Frontal cortex (tissue), 1 donor: ENCODE data around the gene NUCKS1. TPM values are rescaled to one million over a fixed set of nuclear protein-coding genes. Genes with fewer than 3 reads are reported as not detected.

Experiments used
- small RNA-seq: library from RNA; depleted of rRNA; stranded (forward); fragments of <200 nt; gene quantifications from one replicate; pipeline ENCODE3, GENCODE V24; 2014
- total RNA-seq: library from RNA; depleted of rRNA; stranded (reverse); fragments of >200 nt; gene quantifications from one replicate; pipeline ENCODE4 v1.2.3, GENCODE V29; 2014

NUCKS1 gene
- total RNA-seq, 1 donor from 2014 or later, result 234 TPM

Small RNAs within 50 kb of the gene (small RNA-seq; reads per million reads assigned to genes)
- gene RF00017, result not detected
- gene RF00139, result not detected

Other genes starting within 250 kb of the NUCKS1 start
- gene CDK18, start 245.5 kb downstream of the NUCKS1 start, total RNA-seq, result 0.82 TPM
- gene ELK4, start 118.2 kb downstream of the NUCKS1 start, total RNA-seq, result 6.9 TPM
- 2.0 TPM for gene SLC45A3, start 69.7 kb downstream of the NUCKS1 start, total RNA-seq
- gene RAB29, start 25.3 kb upstream of the NUCKS1 start, total RNA-seq, result 6.5 TPM
- gene SLC41A1, start 63.0 kb upstream of the NUCKS1 start, total RNA-seq, result 5.3 TPM
- under 0.01 TPM for gene PM20D1, start 100.0 kb upstream of the NUCKS1 start, total RNA-seq
- not detected for gene SLC26A9, start 193.3 kb upstream of the NUCKS1 start, total RNA-seq